Ovary (tissue), 9 donors: ENCODE results near the gene CDKAL1. TPM values are rescaled to one million over a fixed set of nuclear protein-coding genes. Genes with fewer than 3 reads are reported as not detected.

Experiments used
- DNase-seq, 5 donors: peaks; one replicate each; pipeline ENCODE4 v3.0.0-alpha.2; 2019 to 2020
- H3K27ac ChIP-seq, 2 donors: fragments of 200-600 bp; one replicate each; pipeline versions ENCODE4 v1.5.1 to v1.8.0; 2019 to 2022
- H3K27me3 ChIP-seq: fragments of 200-600 bp; one replicate; pipeline ENCODE4 v1.8.0; 2022
- H3K36me3 ChIP-seq: fragments of 200-600 bp; sonication (generic); one replicate; pipeline ENCODE4 v1.5.1; 2019
- H3K4me1 ChIP-seq: one replicate; pipeline ENCODE4 v1.8.1; 2013; ENCODE audit warnings: mild to moderate bottlenecking, moderate library complexity; ENCODE audit not compliant: insufficient read depth
- H3K4me3 ChIP-seq: fragments of 200-600 bp; sonication (generic); one replicate; pipeline ENCODE4 v1.5.1; 2017
- H3K9me3 ChIP-seq, 2 donors: fragments of 200-600 bp in 1 of 2; sonication (generic) in 1 of 2; one replicate each; pipeline versions ENCODE4 v1.5.1 to v1.8.1; 2013 to 2019; ENCODE audit warnings: mild to moderate bottlenecking in 1 of 2, moderate library complexity in 1 of 2
- CTCF ChIP-seq, 3 donors: fragments of 450-650 bp in 2 of 3; fragments of 200-600 bp in 1 of 3; IDR thresholded peaks; one replicate each; pipeline versions ENCODE4 v1.5.1 to v1.8.0; 2016 to 2022; ENCODE audit warnings: antibody characterized with exemption in 3 of 3, mild to moderate bottlenecking in 1 of 3
- EP300 ChIP-seq: sonication (generic); formaldehyde crosslinking; IDR thresholded peaks from one replicate; pipeline ENCODE4 v1.6.1; 2017; ENCODE audit warnings: antibody characterized with exemption
- POLR2A ChIP-seq: fragments of 450-650 bp; IDR thresholded peaks from one replicate; pipeline ENCODE4 v1.6.1; 2017; ENCODE audit warnings: antibody characterized with exemption, mild to moderate bottlenecking, moderate library complexity
- WGBS, 3 donors: extraction: QIAGEN DNeasy Blood & Tissue Kit in 1 of 3; methylation state at CpG; one replicate each; pipeline versions ENCODE4 v1.1.5 to v1.1.7; 2013 to 2017; 5-methylcytosine and 5-hydroxymethylcytosine counted together
- intact Hi-C, 4 donors: fragments of 100-400 bp; cut with DNase I; formaldehyde crosslinking; loops; one replicate each; pipeline versions ENCODE4 v1.11.0 to v1.15.1; 2022 to 2023
- polyA plus RNA-seq, 2 donors: library from polyadenylated mRNA; stranded (reverse); fragments of 200-250 nt in 1 of 2; fragments of 350-450 nt in 1 of 2; fragmentation: Illumina TruSeq in 1 of 2; extraction: RNeasy Lipid Tissue Mini Kit (QIAGEN cat#74804) in 1 of 2; gene quantifications; one replicate each; pipeline ENCODE4 v1.2.3, GENCODE V29; 2013 to 2014
- total RNA-seq, 7 donors: library from RNA; depleted of rRNA in 2 of 7; stranded (reverse); fragments of >200 nt in 2 of 7; fragmentation: NEBNext Ultra II Directional in 3 of 7; extraction: Animal tissue kit (Norgen Biotek cat#: 25700) in 3 of 7; gene quantifications; one replicate each; pipeline versions ENCODE4 v1.1.0 to v1.2.4, GENCODE V29; 2016 to 2023
- donor health status: DM: no; HTN: no; CAD: no; lungs with moderate emphysema.
- donor health status: DM: no; HTN: no; CAD: no.
- donor health status: Bipolar disorder and iron deficiency.
- donor health status: DM: yes; HTN: yes; CAD: no.
- donor health status: DM: no; HTN: no; CAD: no.
- donor health status: DM: yes; HTN: yes; CAD: no.

The CDKAL1 gene
- total and polyA plus RNA-seq, 9 donors, result 6.8 to 21.3 (median 18.9) TPM

GRCh38 chr6:20905377-20905776 lies 371.1 kb downstream of the CDKAL1 start:
- Histone ChIP-seq H3K4me3 (no peak overlapping the region), H3K36me3 (no peaks in the 10 kb centered on the region), H3K4me1 (no peaks in the 10 kb centered on the region), H3K27ac (no peak overlapping the region), H3K9me3 (no peaks in the 10 kb centered on the region), H3K27me3 (no peaks in the 10 kb centered on the region)
- intact Hi-C loops, result no loop called here
- DNase-seq, result no peak
- no peak for TF ChIP-seq CTCF (IDR thresholded peaks at IDR 0.05)
- TF ChIP-seq POLR2A, result no peak
- no peak for TF ChIP-seq EP300
- 71 to 93% (median 81%) methylated on average over 4 of the region's 4 CpGs for WGBS, 3 donors

- H3K27ac ChIP-seq, result no peak overlapping the region
- TF ChIP-seq CTCF (IDR thresholded peaks at IDR 0.05) (no peak), POLR2A (no peak), EP300 (no peak)
- no peak overlapping the region for H3K4me3 ChIP-seq
- 94 to 97% (median 96%) methylated on average over 4 of the region's 4 CpGs for WGBS, 3 donors
- no peaks in the 10 kb centered on the region for H3K9me3 ChIP-seq
- intact Hi-C loops, result no loop called here
- H3K4me1 ChIP-seq, result no peaks in the 10 kb centered on the region
- H3K36me3 ChIP-seq, result no peaks in the 10 kb centered on the region
- no peaks in the 10 kb centered on the region for H3K27me3 ChIP-seq
- DNase-seq, result no peak
Observed at GRCh38 chr6:20906945-20907344, 372.7 kb downstream of the CDKAL1 start.

- no peaks in the 10 kb centered on the region for H3K4me1 ChIP-seq
- no peak overlapping the region for H3K4me3 ChIP-seq
- H3K27me3 ChIP-seq, result no peaks in the 10 kb centered on the region
- intact Hi-C loops, result no loop called here
- no peak for TF ChIP-seq POLR2A
- TF ChIP-seq EP300, result no peak
- no peak for TF ChIP-seq CTCF (IDR thresholded peaks at IDR 0.05)
- H3K9me3 ChIP-seq, result no peaks in the 10 kb centered on the region
- WGBS, 3 donors, result 83 to 89% (median 87%) methylated on average over 7 of the region's 7 CpGs
- no peak overlapping the region for H3K27ac ChIP-seq
- H3K36me3 ChIP-seq, result no peaks in the 10 kb centered on the region
- no peak for DNase-seq
Observed at GRCh38 chr6:20907486-20908071, 373.3 kb downstream of the CDKAL1 start.

DNA sequence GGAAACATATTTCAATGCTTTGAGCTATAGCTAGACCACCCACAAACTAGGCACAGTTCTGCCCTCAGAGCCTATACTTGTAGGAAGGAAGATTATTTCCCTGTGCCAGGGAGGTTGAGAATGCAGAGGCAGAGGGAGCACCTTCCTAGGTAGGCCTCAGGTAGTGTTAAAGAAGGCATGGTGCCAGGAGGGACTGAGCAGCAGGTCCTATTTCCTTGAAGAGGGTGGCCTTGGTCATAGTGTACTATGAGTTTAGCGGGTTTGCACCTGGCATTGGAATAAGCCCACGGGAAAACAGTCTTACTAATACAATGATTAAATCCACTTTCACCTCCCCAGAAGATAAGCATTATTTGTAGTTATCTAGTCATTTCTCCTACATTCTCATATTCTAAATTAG lies 375.4 kb downstream of the CDKAL1 start:
- intact Hi-C loops, result no loop called here
- WGBS, 3 donors, result 49 to 68% (median 55%) methylated on average over 2 of the region's 2 CpGs
- DNase-seq, result no peak
- TF ChIP-seq CTCF (IDR thresholded peaks at IDR 0.05) (no peak), EP300 (no peak), POLR2A (no peak)
- Histone ChIP-seq H3K4me1 (no peaks in the 10 kb centered on the region), H3K9me3 (no peaks in the 10 kb centered on the region), H3K4me3 (no peak overlapping the region), H3K36me3 (no peaks in the 10 kb centered on the region), H3K27ac (no peak overlapping the region), H3K27me3 (no peaks in the 10 kb centered on the region)
